AG10803 (cell line): ENCODE results near the gene GGACT.
"Not testable (repeated sequence)": the region's sequence is repeated elsewhere in the genome, so short reads cannot be mapped to it uniquely, and the experiment has no call there.

ENCODE experiments used
- DNase-seq: peaks from one replicate; pipeline ENCODE4 v3.0.0; 2010; ENCODE audit warnings: low read depth
- H3K4me3 ChIP-seq: 2 replicates; pipeline ENCODE4 v1.5.1; 2011; ENCODE audit warnings: mild to moderate bottlenecking, low read length, control low read depth
- CTCF ChIP-seq: conservative IDR thresholded peaks from 2 replicates; pipeline ENCODE4 v1.5.1; 2011; ENCODE audit warnings: mild to moderate bottlenecking, low read length, control low read depth, inconsistent platforms

Gene GGACT

GRCh38 chr13:100630555-100630954 lies 42.0 kb upstream of the GGACT start:
- no peak for DNase-seq
- no peak overlapping the region for H3K4me3 ChIP-seq

GRCh38 chr13:100627120-100627519 lies 38.5 kb upstream of the GGACT start:
- DNase-seq: no peak
- no peak for TF ChIP-seq CTCF
- no peak overlapping the region for H3K4me3 ChIP-seq

More at GRCh38 chr13:100630555-100630954, 42.0 kb upstream of the GGACT start:
- no peak for TF ChIP-seq CTCF

- no peak for TF ChIP-seq CTCF
- H3K4me3 ChIP-seq: no peak overlapping the region
- DNase-seq: no peak
Observed at GRCh38 chr13:100625447-100625846, 36.9 kb upstream of the GGACT start.

- DNase-seq: no peak
- no peak for TF ChIP-seq CTCF
- no peak overlapping the region for H3K4me3 ChIP-seq
Observed at GRCh38 chr13:100620792-100621191, 32.2 kb upstream of the GGACT start.

GRCh38 chr13:100619940-100620339 lies 31.4 kb upstream of the GGACT start:
- DNase-seq: no peak
- TF ChIP-seq CTCF: no peak
- no peak overlapping the region for H3K4me3 ChIP-seq

- not testable (repeated sequence) for H3K4me3 ChIP-seq, DNase-seq
Observed at GRCh38 chr13:100618897-100619296, 30.3 kb upstream of the GGACT start.

GRCh38 chr13:100613031-100613430 lies 24.4 kb upstream of the GGACT start:
- no peak for TF ChIP-seq CTCF
- no peak for DNase-seq
- no peak overlapping the region for H3K4me3 ChIP-seq
